Upper lobe of left lung (tissue), 6 donors: ENCODE results near the gene DGKQ. TPM values are rescaled to one million over a fixed set of nuclear protein-coding genes. Genes with fewer than 3 reads are reported as not detected.

Experiments used
- ATAC-seq, 2 donors: fragments of 200-7000 bp; cut with Tn5 transposase; one replicate each; pipeline ENCODE4 v1.9.1; 2022; ENCODE audit warnings: mild to moderate bottlenecking in 2 of 2, moderate library complexity in 2 of 2; ENCODE audit not compliant: low FRiP score in 2 of 2
- DNase-seq, 2 donors: peaks; one replicate each; pipeline ENCODE4 v3.0.0-alpha.2; 2019 to 2020
- H3K27ac ChIP-seq, 4 donors: fragments of 200-600 bp; sonication (generic); one replicate each; pipeline ENCODE4 v1.5.1; 2016 to 2019
- H3K27me3 ChIP-seq, 4 donors: fragments of 200-600 bp; sonication (generic); one replicate each; pipeline ENCODE4 v1.5.1; 2017 to 2019
- H3K36me3 ChIP-seq, 4 donors: fragments of 200-600 bp; sonication (generic); one replicate each; pipeline ENCODE4 v1.5.1; 2016 to 2019
- H3K4me1 ChIP-seq, 4 donors: fragments of 200-600 bp; sonication (generic); one replicate each; pipeline ENCODE4 v1.5.1; 2018 to 2019
- H3K4me3 ChIP-seq, 4 donors: fragments of 200-600 bp; sonication (generic); one replicate each; pipeline ENCODE4 v1.5.1; 2017 to 2019; ENCODE audit warnings: mild to moderate bottlenecking in 2 of 4, moderate library complexity in 1 of 4
- H3K9me3 ChIP-seq, 4 donors: fragments of 200-600 bp; sonication (generic); one replicate each; pipeline ENCODE4 v1.5.1; 2018 to 2019
- EP300 ChIP-seq, 4 donors: sonication (generic); formaldehyde crosslinking; IDR thresholded peaks; one replicate each; pipeline ENCODE4 v1.5.1; 2017; ENCODE audit warnings: antibody characterized with exemption in 4 of 4, control low read depth in 2 of 4
- POLR2A ChIP-seq, 4 donors: fragments of 450-650 bp; IDR thresholded peaks; one replicate each; pipeline ENCODE4 v1.5.1; 2016 to 2017; ENCODE audit warnings: antibody characterized with exemption in 4 of 4, mild to moderate bottlenecking in 2 of 4
- POLR2AphosphoS5 ChIP-seq, 2 donors: sonication (generic); formaldehyde crosslinking; IDR thresholded peaks; one replicate each; pipeline ENCODE4 v1.5.1; 2017; ENCODE audit warnings: antibody characterized with exemption in 2 of 2
- WGBS, 2 donors: methylation state at CpG; one replicate each; pipeline ENCODE4 v1.1.5; 2017 to 2018; 5-methylcytosine and 5-hydroxymethylcytosine counted together
- total RNA-seq, 6 donors: library from RNA; depleted of rRNA in 4 of 6; stranded (reverse); fragments of >200 nt in 4 of 6; gene quantifications; one replicate each; pipeline versions ENCODE4 v1.1.0 to v1.2.1, GENCODE V29; 2016 to 2021
- TF ChIP-seq, protein P1 (sequence below), 6 experiments: fragments of 450-650 bp in 4 of 6; fragments of 200-600 bp in 2 of 6; sonication (generic) in 2 of 6; IDR thresholded peaks; one replicate each; pipeline ENCODE4 v1.5.1; 2016 to 2019; ENCODE audit warnings: antibody characterized with exemption in 6 of 6
- donor health status: DM: no; HTN: no; CAD: no; lungs with moderate emphysema.
- donor health status: DM: no; HTN: yes; CAD: no; lungs with severe emphysema.

Gene DGKQ
- total RNA-seq, 6 donors from 2014 or later = 10.7 to 36.7 (median 17.5) TPM

DNA sequence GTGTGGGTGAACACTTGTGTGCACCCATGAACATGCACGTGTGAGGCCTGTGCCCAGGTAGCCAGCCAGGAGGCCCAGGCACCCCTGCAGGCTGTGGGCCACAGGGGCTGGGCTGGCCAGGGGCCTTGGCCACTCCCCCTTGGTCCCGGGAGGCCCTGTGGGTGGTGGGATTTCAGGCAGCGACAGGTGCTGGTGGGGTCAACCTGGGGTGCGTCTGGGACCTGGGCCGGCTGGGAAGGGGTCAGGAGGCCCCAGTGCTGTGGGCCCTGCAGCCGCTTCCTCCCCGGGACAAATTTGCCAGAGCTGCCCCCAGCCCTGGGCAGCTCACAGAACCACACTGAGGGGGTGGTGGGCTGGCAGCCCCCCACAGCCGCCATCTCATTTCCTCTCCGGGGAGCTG, 46.0 kb upstream of the DGKQ start:
- DNase-seq (peak in 1 of 2 donors; percentile 68), ATAC-seq (no peak)
- Histone ChIP-seq H3K4me3 (no peak overlapping the region), H3K9me3 (no peaks in the 10 kb centered on the region), H3K27ac (no peak overlapping the region), H3K27me3 (no peaks in the 10 kb centered on the region), H3K4me1 (no peaks in the 10 kb centered on the region), H3K36me3 (peaks cover 0 to 2% (median under 1%) of the 10 kb centered on the region in 4 donors)
- 53 to 64% methylated on average over 3 to 8 of the region's 9 CpGs for WGBS, 2 donors
- TF ChIP-seq, protein P1, sequence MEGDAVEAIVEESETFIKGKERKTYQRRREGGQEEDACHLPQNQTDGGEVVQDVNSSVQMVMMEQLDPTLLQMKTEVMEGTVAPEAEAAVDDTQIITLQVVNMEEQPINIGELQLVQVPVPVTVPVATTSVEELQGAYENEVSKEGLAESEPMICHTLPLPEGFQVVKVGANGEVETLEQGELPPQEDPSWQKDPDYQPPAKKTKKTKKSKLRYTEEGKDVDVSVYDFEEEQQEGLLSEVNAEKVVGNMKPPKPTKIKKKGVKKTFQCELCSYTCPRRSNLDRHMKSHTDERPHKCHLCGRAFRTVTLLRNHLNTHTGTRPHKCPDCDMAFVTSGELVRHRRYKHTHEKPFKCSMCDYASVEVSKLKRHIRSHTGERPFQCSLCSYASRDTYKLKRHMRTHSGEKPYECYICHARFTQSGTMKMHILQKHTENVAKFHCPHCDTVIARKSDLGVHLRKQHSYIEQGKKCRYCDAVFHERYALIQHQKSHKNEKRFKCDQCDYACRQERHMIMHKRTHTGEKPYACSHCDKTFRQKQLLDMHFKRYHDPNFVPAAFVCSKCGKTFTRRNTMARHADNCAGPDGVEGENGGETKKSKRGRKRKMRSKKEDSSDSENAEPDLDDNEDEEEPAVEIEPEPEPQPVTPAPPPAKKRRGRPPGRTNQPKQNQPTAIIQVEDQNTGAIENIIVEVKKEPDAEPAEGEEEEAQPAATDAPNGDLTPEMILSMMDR (IDR thresholded peaks at IDR 0.05) = no peak
- TF ChIP-seq EP300 (IDR thresholded peaks at IDR 0.05) (no peak), POLR2AphosphoS5 (IDR thresholded peaks at IDR 0.05) (no peak), POLR2A (IDR thresholded peaks at IDR 0.05) (no peak)

DNA sequence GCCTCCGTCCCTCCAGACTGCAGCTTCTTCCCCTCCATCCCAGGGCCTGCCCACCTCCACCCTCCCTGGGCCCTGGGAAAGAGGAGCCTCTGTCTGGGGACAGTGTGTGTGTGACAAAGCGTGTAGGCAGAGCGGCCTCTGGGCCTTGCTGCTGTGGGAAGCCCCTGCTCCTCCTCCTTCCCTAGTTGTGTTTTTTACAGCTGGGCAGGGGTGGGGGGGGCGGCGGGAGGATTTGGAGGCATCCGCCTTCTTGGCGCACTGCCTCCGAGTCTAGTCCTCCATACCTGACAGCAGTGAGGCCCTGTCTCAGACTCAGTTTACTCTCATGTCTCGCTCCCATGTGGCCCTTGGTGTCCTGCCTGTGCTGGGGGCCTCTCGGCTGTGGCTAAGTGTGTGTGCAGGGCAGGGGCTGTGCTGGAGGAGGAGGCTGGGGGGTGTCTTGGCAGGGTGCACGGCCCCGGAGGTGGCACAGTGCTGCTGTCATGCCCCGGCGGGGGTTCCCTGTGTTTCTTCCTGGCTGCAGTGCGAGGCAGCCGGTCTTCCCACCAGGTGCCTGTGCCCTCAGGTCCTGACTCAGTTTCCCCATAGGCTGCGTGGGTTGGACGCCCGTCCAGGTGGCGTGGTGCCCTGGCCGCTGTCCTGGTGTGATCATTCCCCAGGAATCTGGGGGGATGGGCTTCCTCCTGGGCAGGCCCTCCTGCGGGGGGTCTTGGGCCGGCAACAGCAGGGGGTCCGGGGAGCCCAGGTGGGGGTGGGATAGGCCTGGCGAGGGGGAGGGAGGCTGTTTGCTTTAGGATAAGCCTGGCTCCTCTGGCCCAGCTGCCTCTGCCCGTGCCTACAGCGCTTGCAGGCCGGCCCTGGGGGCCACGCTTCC, 45.0 kb upstream of the DGKQ start:
- ATAC-seq (no peak), DNase-seq (peak in 1 of 2 donors; percentile 68)
- Histone ChIP-seq H3K27me3 (no peaks in the 10 kb centered on the region), H3K27ac (no peak overlapping the region), H3K4me1 (peaks cover 0 to 5% (median 0%) of the 10 kb centered on the region in 4 donors), H3K9me3 (no peaks in the 10 kb centered on the region), H3K4me3 (no peak overlapping the region), H3K36me3 (no peaks in the 10 kb centered on the region)
- TF ChIP-seq POLR2AphosphoS5 (IDR thresholded peaks at IDR 0.05) (no peak), EP300 (IDR thresholded peaks at IDR 0.05) (no peak), POLR2A (IDR thresholded peaks at IDR 0.05) (no peak)
- TF ChIP-seq, protein P1 (IDR thresholded peaks at IDR 0.05) = no peak
- 86 to 91% methylated on average over 6 to 29 of the region's 29 CpGs for WGBS, 2 donors

GRCh38 chr4:1017706-1018105, 44.3 kb upstream of the DGKQ start:
- Histone ChIP-seq H3K4me3 (no peak overlapping the region), H3K4me1 (peaks cover under 1 to 11% (median 1%) of the 10 kb centered on the region in 4 donors), H3K9me3 (no peaks in the 10 kb centered on the region), H3K27ac (no peak overlapping the region), H3K27me3 (no peaks in the 10 kb centered on the region), H3K36me3 (no peaks in the 10 kb centered on the region)
- ATAC-seq (no peak), DNase-seq (peak in 1 of 2 donors; percentile 66)
- TF ChIP-seq POLR2AphosphoS5 (IDR thresholded peaks at IDR 0.05) = no peak
- TF ChIP-seq, protein P1 (IDR thresholded peaks at IDR 0.05) = no peak
- TF ChIP-seq EP300 (IDR thresholded peaks at IDR 0.05) = no peak
- TF ChIP-seq POLR2A (IDR thresholded peaks at IDR 0.05) = no peak
- WGBS, 2 donors = 81 to 95% methylated on average over 13 of the region's 15 CpGs

DNA sequence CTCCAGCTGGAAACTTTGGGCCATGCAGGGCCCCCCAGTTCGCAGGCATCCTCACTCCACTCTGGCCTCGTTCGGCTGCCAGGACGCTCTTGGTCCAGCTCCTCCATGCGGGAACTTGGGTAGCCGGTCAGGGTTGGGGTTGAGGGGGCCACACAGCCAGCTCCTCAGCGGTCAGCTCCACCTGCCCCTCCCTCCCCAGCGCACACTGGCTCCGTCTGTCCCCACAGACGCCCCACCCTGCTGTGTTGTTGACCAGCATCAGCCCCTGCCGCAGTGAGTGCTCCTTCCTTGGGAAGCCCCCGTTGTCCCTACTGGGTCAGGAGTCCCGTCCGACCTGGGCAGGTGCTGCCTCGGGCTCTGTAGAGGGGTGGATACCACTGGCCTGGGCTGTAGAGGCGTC, 43.8 kb upstream of the DGKQ start:
- no peaks in the 10 kb centered on the region for H3K9me3 ChIP-seq
- peaks cover 5 to 16% (median 6%) of the 10 kb centered on the region in 4 donors for H3K4me1 ChIP-seq
- ATAC-seq = no peak
- WGBS, 2 donors = 80 to 82% methylated on average over 2 to 16 of the region's 16 CpGs
- TF ChIP-seq POLR2AphosphoS5 (IDR thresholded peaks at IDR 0.05) = no peak
- TF ChIP-seq POLR2A (IDR thresholded peaks at IDR 0.05) = no peak
- TF ChIP-seq EP300 (IDR thresholded peaks at IDR 0.05) = no peak
- TF ChIP-seq, protein P1 (IDR thresholded peaks at IDR 0.05) = no peak
- no peaks in the 10 kb centered on the region for H3K36me3 ChIP-seq
- no peak overlapping the region for H3K27ac ChIP-seq
- peak in 1 of 2 donors; percentile 61 for DNase-seq
- no peak overlapping the region for H3K4me3 ChIP-seq
- H3K27me3 ChIP-seq = no peaks in the 10 kb centered on the region
